IMR-90 (cell line): ENCODE results near the gene KIAA0825. TPM values are rescaled to one million over a fixed set of nuclear protein-coding genes. Genes with fewer than 3 reads are reported as not detected.

Source experiments
- ATAC-seq: fragments of 200-7000 bp; cut with Tn5 transposase; 2 replicates; pipeline ENCODE4 v1.9.1; 2020; ENCODE audit warnings: low read depth, mild to moderate bottlenecking, moderate library complexity
- BruUV-seq: library from RNA; stranded (reverse); fragments of 400-500 nt; replicated peaks from 2 replicates; lab custom pipeline; 2021; lab: Mats Ljungman, UMichigan
- CTCF ChIA-PET: fragments of 300-600 bp; formaldehyde crosslinking; extraction: SDS; loops from one replicate; lab custom pipeline; 2021; ENCODE audit warnings: antibody characterized with exemption; lab: Yijun Ruan, JAX
- POLR2A ChIA-PET: fragments of 300-600 bp; sonication (Branson Sonifier 250); formaldehyde crosslinking; loops from one replicate; lab custom pipeline; 2022; ENCODE audit warnings: antibody characterized with exemption; ENCODE audit not compliant: unreplicated experiment; lab: Charles Lee
- DNase-seq: peaks from one replicate; pipeline ENCODE4 v3.0.0; 2013
- H2AFZ ChIP-seq: replicated peaks from 2 replicates; pipeline ENCODE3; 2013; ENCODE audit warnings: low read length, mild to moderate bottlenecking; ENCODE audit not compliant: poor library complexity
- H2AK5ac ChIP-seq: 2 replicates; pipeline ENCODE4 v1.6.1; 2013; ENCODE audit warnings: low read depth, low read length, inconsistent platforms
- H2AK9ac ChIP-seq: replicated peaks from 2 replicates; pipeline ENCODE3; 2013; ENCODE audit warnings: mild to moderate bottlenecking, low read depth, low read length, moderate library complexity; ENCODE audit not compliant: poor library complexity
- H2BK120ac ChIP-seq: 2 replicates; pipeline ENCODE4 v1.6.1; 2013; ENCODE audit warnings: low read depth, low read length, inconsistent platforms
- H2BK15ac ChIP-seq: 3 replicates; pipeline ENCODE4 v1.6.1; 2013; ENCODE audit warnings: low read depth, low read length, inconsistent platforms
- H2BK20ac ChIP-seq: 2 replicates; pipeline ENCODE4 v1.6.1; 2013; ENCODE audit warnings: low read depth, mild to moderate bottlenecking, inconsistent platforms, low read length, moderate library complexity
- H2BK5ac ChIP-seq: 2 replicates; pipeline ENCODE4 v1.6.1; 2013; ENCODE audit warnings: mild to moderate bottlenecking, low read depth, low read length, inconsistent platforms; ENCODE audit not compliant: poor library complexity, severe bottlenecking
- H3K14ac ChIP-seq: replicated peaks from 2 replicates; pipeline ENCODE4 v1.6.1; 2013; ENCODE audit warnings: low read depth, low read length, inconsistent platforms
- H3K18ac ChIP-seq: 2 replicates; pipeline ENCODE4 v1.6.1; 2013; ENCODE audit warnings: low read depth, low read length, control low read depth
- H3K23ac ChIP-seq: 2 replicates; pipeline ENCODE4 v1.6.1; 2013; ENCODE audit warnings: low read depth, low read length, inconsistent platforms
- H3K27ac ChIP-seq: 2 replicates; pipeline ENCODE4 v1.5.1; 2013; ENCODE audit warnings: mild to moderate bottlenecking, control low read depth, low read length; ENCODE audit not compliant: insufficient read depth
- H3K27me3 ChIP-seq: 2 replicates; pipeline ENCODE4 v1.6.1; 2013; ENCODE audit warnings: low read length; ENCODE audit not compliant: control insufficient read depth, insufficient read depth
- H3K36me3 ChIP-seq: 2 replicates; pipeline ENCODE4 v1.6.1; 2013; ENCODE audit warnings: low read length, mixed read lengths; ENCODE audit not compliant: control insufficient read depth, insufficient read depth
- H3K4ac ChIP-seq: 2 replicates; pipeline ENCODE4 v1.6.1; 2013; ENCODE audit warnings: low read depth, low read length, inconsistent platforms
- H3K4me1 ChIP-seq: 2 replicates; pipeline ENCODE4 v1.6.1; 2013; ENCODE audit warnings: low read length, mixed read lengths; ENCODE audit not compliant: control insufficient read depth, insufficient read depth
- H3K4me2 ChIP-seq: 2 replicates; pipeline ENCODE4 v1.6.1; 2013; ENCODE audit warnings: low read depth, mild to moderate bottlenecking, control low read depth, low read length, moderate library complexity
- H3K4me3 ChIP-seq: 2 replicates; pipeline ENCODE4 v1.5.1; 2013; ENCODE audit warnings: low read depth, mild to moderate bottlenecking, control low read depth, low read length, moderate library complexity; ENCODE audit not compliant: insufficient read depth
- H3K56ac ChIP-seq: 2 replicates; pipeline ENCODE4 v1.6.1; 2013; ENCODE audit warnings: low read length, inconsistent platforms; ENCODE audit not compliant: insufficient read depth; ENCODE audit errors: extremely low read depth
- H3K79me1 ChIP-seq, 2 experiments: 2 replicates each; pipeline ENCODE4 v1.6.1; 2013; ENCODE audit warnings: low read length in 2 of 2, inconsistent platforms in 1 of 2, low read depth in 1 of 2
- H3K9ac ChIP-seq: 2 replicates; pipeline ENCODE4 v1.6.1; 2013; ENCODE audit warnings: low read depth, low read length, control low read depth
- H3K9me1 ChIP-seq: 2 replicates; pipeline ENCODE4 v1.6.1; 2013; ENCODE audit warnings: low read length, inconsistent platforms; ENCODE audit not compliant: insufficient read depth
- H3K9me3 ChIP-seq: 2 replicates; pipeline ENCODE4 v1.6.1; 2013; ENCODE audit warnings: low read length; ENCODE audit not compliant: control insufficient read depth, insufficient read depth
- H4K20me1 ChIP-seq: 2 replicates; pipeline ENCODE4 v1.6.1; 2013; ENCODE audit warnings: low read length, inconsistent platforms; ENCODE audit not compliant: insufficient read depth
- H4K5ac ChIP-seq: 2 replicates; pipeline ENCODE4 v1.6.1; 2013; ENCODE audit warnings: mild to moderate bottlenecking, low read depth, low read length, control low read depth
- H4K8ac ChIP-seq, 2 experiments: 2 replicates each; pipeline ENCODE4 v1.6.1; 2013; ENCODE audit warnings: low read depth in 2 of 2, low read length in 2 of 2, control low read depth in 1 of 2, inconsistent platforms in 1 of 2
- H4K91ac ChIP-seq: 2 replicates; pipeline ENCODE4 v1.6.1; 2013; ENCODE audit warnings: low read depth, low read length, inconsistent platforms; ENCODE audit not compliant: insufficient read depth
- BHLHE40 ChIP-seq: fragments of 150-350 bp; IDR thresholded peaks from 2 replicates; pipeline ENCODE4 v1.6.1; 2016; ENCODE audit warnings: mild to moderate bottlenecking, low read depth, low read length
- CEBPB ChIP-seq: IDR thresholded peaks from 2 replicates; pipeline ENCODE4 v1.6.1; 2012; ENCODE audit warnings: low read depth, low read length, improper control_type of control experiment
- CHD1 ChIP-seq: IDR thresholded peaks from 2 replicates; pipeline ENCODE4 v1.6.1; 2012; ENCODE audit warnings: low read depth, low read length, improper control_type of control experiment
- FOS ChIP-seq: fragments of 150-350 bp; IDR thresholded peaks from 2 replicates; pipeline ENCODE4 v1.6.1; 2016; ENCODE audit warnings: low read depth, low read length
- MAFK ChIP-seq: IDR thresholded peaks from 2 replicates; pipeline ENCODE4 v1.6.1; 2012; ENCODE audit warnings: low read depth, low read length, improper control_type of control experiment
- MAZ ChIP-seq: IDR thresholded peaks from 2 replicates; pipeline ENCODE4 v1.6.1; 2012; ENCODE audit warnings: low read depth, mild to moderate bottlenecking, low read length, improper control_type of control experiment, moderate library complexity, borderline replicate concordance
- MXI1 ChIP-seq: IDR thresholded peaks from 2 replicates; pipeline ENCODE4 v1.6.1; 2012; ENCODE audit warnings: low read depth, mild to moderate bottlenecking, low read length, moderate library complexity, borderline replicate concordance
- NFE2L2 ChIP-seq: fragments of 150-350 bp; IDR thresholded peaks from 2 replicates; pipeline ENCODE4 v1.6.1; 2016; ENCODE audit warnings: low read depth, mild to moderate bottlenecking, low read length
- POLR2A ChIP-seq: IDR thresholded peaks from 2 replicates; pipeline ENCODE4 v1.6.1; 2012; ENCODE audit warnings: mild to moderate bottlenecking, low read depth, low read length
- RCOR1 ChIP-seq: IDR thresholded peaks from 2 replicates; pipeline ENCODE4 v1.6.1; 2012; ENCODE audit warnings: mild to moderate bottlenecking, low read length, improper control_type of control experiment; ENCODE audit not compliant: insufficient replicate concordance
- RFX5 ChIP-seq: IDR thresholded peaks from 2 replicates; pipeline ENCODE4 v1.8.0; 2012; ENCODE audit warnings: low read depth, mild to moderate bottlenecking, low read length, moderate library complexity
- SMC3 ChIP-seq: fragments of 150-350 bp; IDR thresholded peaks from 2 replicates; pipeline ENCODE4 v1.6.1; 2016; ENCODE audit warnings: low read depth, mild to moderate bottlenecking, antibody characterized with exemption, low read length, moderate library complexity
- WGBS, 2 experiments: methylation state at CpG; one replicate each; pipeline versions ENCODE4 v1.1.5 to v1.1.7; 2013; ENCODE audit warnings: missing lambda C conversion rate in 2 of 2; ENCODE audit not compliant: insufficient read length in 1 of 2; ENCODE audit errors: extremely low coverage in 2 of 2; 5-methylcytosine and 5-hydroxymethylcytosine counted together
- dilution Hi-C: fragments of 300-500 bp; cut with HindIII; formaldehyde crosslinking; loops from one replicate; pipeline ENCODE4 v1.14.3; 2018; ENCODE audit warnings: low sequenced_read_pairs; ENCODE audit not compliant: unreplicated experiment
- in situ Hi-C: fragments of 300-500 bp; cut with MboI; formaldehyde crosslinking; loops from 3 replicates; pipeline ENCODE4 v1.14.3; 2019; ENCODE audit warnings: low sequenced_read_pairs, inconsistent platforms, mixed read lengths
- intact Hi-C: fragments of 100-400 bp; cut with micrococcal nuclease; formaldehyde crosslinking; loops from 2 replicates; pipeline ENCODE4 v1.10.0; 2022
- polyA plus RNA-seq, 3 experiments: library from polyadenylated mRNA; depleted of rRNA; stranded (reverse); fragments of >200 nt; gene quantifications; 2 replicates each; pipeline ENCODE4 v1.2.3, GENCODE V29; 2012; ENCODE audit warnings: low replicate concordance in 1 of 3
- total RNA-seq: library from RNA; depleted of rRNA; stranded (reverse); fragments of >200 nt; gene quantifications from 2 replicates; pipeline ENCODE4 v1.2.3, GENCODE V29; 2012
- TF ChIP-seq, protein P1 (sequence below): conservative IDR thresholded peaks from 2 replicates; pipeline ENCODE4 v1.5.1; 2012; ENCODE audit warnings: mild to moderate bottlenecking, low read depth, low read length, improper control_type of control experiment
- TF ChIP-seq, protein P2 (sequence below): fragments of 150-350 bp; IDR thresholded peaks from 2 replicates; pipeline ENCODE4 v1.6.1; 2017; ENCODE audit warnings: mild to moderate bottlenecking, antibody characterized with exemption, low read length, low read depth
- TF ChIP-seq, protein P3 (sequence below): fragments of 150-350 bp; IDR thresholded peaks from 2 replicates; pipeline ENCODE4 v1.6.1; 2016; ENCODE audit warnings: low read depth, mild to moderate bottlenecking, low read length, moderate library complexity, borderline replicate concordance

The KIAA0825 gene
- total and polyA plus RNA-seq, 2 of the 4 experiments (the other 2 are of a cell fraction) = 0.46 to 1.8 TPM

DNA sequence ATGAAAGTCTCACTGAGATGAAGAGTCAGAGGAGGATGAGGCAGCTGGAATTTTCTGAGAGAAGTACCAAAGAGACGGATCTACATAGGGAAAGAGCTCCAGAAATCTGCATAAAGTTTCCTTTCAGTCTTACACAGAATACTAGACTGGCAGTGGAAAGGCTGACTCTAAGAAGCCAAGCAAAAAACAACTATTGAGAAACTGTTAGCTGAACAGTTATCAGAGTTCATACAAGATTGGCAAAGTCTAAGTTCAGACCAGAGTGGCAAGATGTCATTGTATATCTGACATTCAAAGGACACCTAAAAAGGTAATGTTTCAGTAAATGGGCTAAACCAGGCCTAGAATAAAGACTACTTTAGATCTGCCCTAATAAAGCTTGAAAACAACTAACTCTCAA is 209.0 kb downstream of the KIAA0825 start:
- Histone ChIP-seq H2BK5ac (no peak overlapping the region), H4K8ac (no peak overlapping the region), H2AK5ac (no peak overlapping the region), H2BK20ac (no peak overlapping the region), H3K9me3 (no peaks in the 10 kb centered on the region), H4K5ac (no peak overlapping the region), H2AFZ (no peak overlapping the region), H3K23ac (no peak overlapping the region), H3K4ac (no peak overlapping the region), H2BK120ac (no peak overlapping the region), H3K9me1 (no peaks in the 10 kb centered on the region), H3K4me1 (no peaks in the 10 kb centered on the region), H2AK9ac (no peak overlapping the region), H3K18ac (no peak overlapping the region), H3K14ac (no peak overlapping the region), H3K4me2 (no peak overlapping the region), H4K20me1 (no peaks in the 10 kb centered on the region), H3K9ac (no peak overlapping the region), H3K56ac (no peak overlapping the region), H3K36me3 (no peaks in the 10 kb centered on the region), H4K91ac (no peak overlapping the region), H2BK15ac (no peak overlapping the region), H3K79me1 (no peaks in the 10 kb centered on the region), H3K4me3 (no peak overlapping the region), H3K27ac (no peak overlapping the region), H3K27me3 (no peaks in the 10 kb centered on the region)
- no CpG with 5 or more reads among the region's 1 CpG for WGBS, 2 experiments
- ChIA-PET CTCF (interaction anchor here (1.0 kb wide), 1 partner anchor 12 kb away, joined by 3 read pairs; no protein-coding TSS in a partner anchor), POLR2A (no interaction called here)
- DNase-seq (no peak), ATAC-seq (no peak)
- no TSS peak for BruUV-seq
- TF ChIP-seq BHLHE40 (no peak), MAFK (no peak), RCOR1 (no peak), NFE2L2 (no peak), MAZ (no peak), POLR2A (no peak), MXI1 (no peak), FOS (no peak), CEBPB (no peak), RFX5 (no peak), CHD1 (no peak), SMC3 (no peak)
- TF ChIP-seq, protein P1, sequence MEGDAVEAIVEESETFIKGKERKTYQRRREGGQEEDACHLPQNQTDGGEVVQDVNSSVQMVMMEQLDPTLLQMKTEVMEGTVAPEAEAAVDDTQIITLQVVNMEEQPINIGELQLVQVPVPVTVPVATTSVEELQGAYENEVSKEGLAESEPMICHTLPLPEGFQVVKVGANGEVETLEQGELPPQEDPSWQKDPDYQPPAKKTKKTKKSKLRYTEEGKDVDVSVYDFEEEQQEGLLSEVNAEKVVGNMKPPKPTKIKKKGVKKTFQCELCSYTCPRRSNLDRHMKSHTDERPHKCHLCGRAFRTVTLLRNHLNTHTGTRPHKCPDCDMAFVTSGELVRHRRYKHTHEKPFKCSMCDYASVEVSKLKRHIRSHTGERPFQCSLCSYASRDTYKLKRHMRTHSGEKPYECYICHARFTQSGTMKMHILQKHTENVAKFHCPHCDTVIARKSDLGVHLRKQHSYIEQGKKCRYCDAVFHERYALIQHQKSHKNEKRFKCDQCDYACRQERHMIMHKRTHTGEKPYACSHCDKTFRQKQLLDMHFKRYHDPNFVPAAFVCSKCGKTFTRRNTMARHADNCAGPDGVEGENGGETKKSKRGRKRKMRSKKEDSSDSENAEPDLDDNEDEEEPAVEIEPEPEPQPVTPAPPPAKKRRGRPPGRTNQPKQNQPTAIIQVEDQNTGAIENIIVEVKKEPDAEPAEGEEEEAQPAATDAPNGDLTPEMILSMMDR = no peak
- TF ChIP-seq, protein P2, sequence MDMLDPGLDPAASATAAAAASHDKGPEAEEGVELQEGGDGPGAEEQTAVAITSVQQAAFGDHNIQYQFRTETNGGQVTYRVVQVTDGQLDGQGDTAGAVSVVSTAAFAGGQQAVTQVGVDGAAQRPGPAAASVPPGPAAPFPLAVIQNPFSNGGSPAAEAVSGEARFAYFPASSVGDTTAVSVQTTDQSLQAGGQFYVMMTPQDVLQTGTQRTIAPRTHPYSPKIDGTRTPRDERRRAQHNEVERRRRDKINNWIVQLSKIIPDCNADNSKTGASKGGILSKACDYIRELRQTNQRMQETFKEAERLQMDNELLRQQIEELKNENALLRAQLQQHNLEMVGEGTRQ = no peak
- TF ChIP-seq, protein P3, sequence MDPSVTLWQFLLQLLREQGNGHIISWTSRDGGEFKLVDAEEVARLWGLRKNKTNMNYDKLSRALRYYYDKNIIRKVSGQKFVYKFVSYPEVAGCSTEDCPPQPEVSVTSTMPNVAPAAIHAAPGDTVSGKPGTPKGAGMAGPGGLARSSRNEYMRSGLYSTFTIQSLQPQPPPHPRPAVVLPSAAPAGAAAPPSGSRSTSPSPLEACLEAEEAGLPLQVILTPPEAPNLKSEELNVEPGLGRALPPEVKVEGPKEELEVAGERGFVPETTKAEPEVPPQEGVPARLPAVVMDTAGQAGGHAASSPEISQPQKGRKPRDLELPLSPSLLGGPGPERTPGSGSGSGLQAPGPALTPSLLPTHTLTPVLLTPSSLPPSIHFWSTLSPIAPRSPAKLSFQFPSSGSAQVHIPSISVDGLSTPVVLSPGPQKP = no peak
- intact Hi-C loops = no loop called here
- dilution Hi-C loops = no loop called here
- in situ Hi-C loops = no loop called here
